Endothelial cell of umbilical vein (primary cell): Measurements from ENCODE around the gene LMAN1L. TPM values are rescaled to one million over a fixed set of nuclear protein-coding genes. Genes with fewer than 3 reads are reported as not detected.
A peak's percentile ranks its signal among the peaks of the same experiment; 100 is the strongest.

Experiments
- BruUV-seq: library from RNA; stranded (reverse); fragments of 400-500 nt; replicated peaks from 2 replicates; lab custom pipeline; 2021; lab: Mats Ljungman, UMichigan
- CTCF ChIA-PET: fragments of 300-600, 350-600 bp; sonication (Branson Sonifier 250); formaldehyde crosslinking; loops from one replicate; lab custom pipeline; 2021; ENCODE audit warnings: antibody characterized with exemption, inconsistent platforms; lab: Charles Lee
- POLR2A ChIA-PET: fragments of 300-600, 350-600 bp; sonication (Branson Sonifier 250); formaldehyde crosslinking; loops from one replicate; lab custom pipeline; 2021; ENCODE audit warnings: antibody characterized with exemption, inconsistent platforms; lab: Charles Lee
- DNase-seq: peaks from one replicate; pipeline ENCODE4 v3.0.0-alpha.2; 2011; ENCODE audit warnings: low read depth, low spot score
- FAIRE-seq: peaks from 2 replicates; lab custom pipeline; 2011; peaks lifted over from hg19 to GRCh38; lab: Jason Lieb, UNC
- H2AFZ ChIP-seq: 2 replicates; pipeline ENCODE4 v1.6.0; 2012; ENCODE audit warnings: low read depth, low read length, control low read depth, inconsistent platforms
- H3K27ac ChIP-seq: 2 replicates; pipeline ENCODE4 v1.5.1; 2011; ENCODE audit warnings: low read depth, mild to moderate bottlenecking, control low read depth, low read length, moderate library complexity; ENCODE audit not compliant: insufficient read depth
- H3K27me3 ChIP-seq, 2 experiments: 2 replicates each; pipeline versions ENCODE4 v1.6.0 to v1.6.1; 2011; ENCODE audit warnings: low read length in 2 of 2, mixed read lengths in 1 of 2; ENCODE audit not compliant: control insufficient read depth in 2 of 2, insufficient read depth in 2 of 2
- H3K36me3 ChIP-seq, 2 experiments: 2 replicates in 1 of 2; 3 replicates in 1 of 2; pipeline ENCODE4 v1.5.1; 2011; ENCODE audit warnings: low read length in 2 of 2, mild to moderate bottlenecking in 1 of 2, moderate library complexity in 1 of 2; ENCODE audit not compliant: control insufficient read depth in 2 of 2, insufficient read depth in 2 of 2; ENCODE audit errors: extremely low read depth in 1 of 2
- H3K4me1 ChIP-seq: 3 replicates; pipeline ENCODE4 v1.5.1; 2011; ENCODE audit warnings: mild to moderate bottlenecking, low read length; ENCODE audit not compliant: control insufficient read depth, insufficient read depth; ENCODE audit errors: extremely low read depth
- H3K4me2 ChIP-seq: 2 replicates; pipeline ENCODE4 v1.6.1; 2011; ENCODE audit warnings: low read length, control low read depth, mixed read lengths; ENCODE audit not compliant: insufficient read depth
- H3K4me3 ChIP-seq, 3 experiments: fragments of 200-600 bp in 1 of 3; sonication (generic), shearing (Covaris generic) in 1 of 3; replicated peaks in 1 of 3; 2 replicates each; pipeline ENCODE4 v1.5.1; 2011 to 2016; ENCODE audit warnings: control low read depth in 3 of 3, low read length in 3 of 3, mild to moderate bottlenecking in 2 of 3, inconsistent platforms in 1 of 3, low read depth in 1 of 3, moderate library complexity in 1 of 3; ENCODE audit not compliant: insufficient read depth in 1 of 3
- H3K79me2 ChIP-seq: 2 replicates; pipeline ENCODE4 v1.6.0; 2012; ENCODE audit warnings: low read length, inconsistent platforms; ENCODE audit not compliant: control insufficient read depth, insufficient read depth
- H3K9ac ChIP-seq: replicated peaks from 2 replicates; pipeline ENCODE3; 2011; ENCODE audit warnings: low read length, control low read depth; ENCODE audit not compliant: insufficient read depth; ENCODE audit errors: extremely low read depth
- H3K9me1 ChIP-seq: replicated peaks from 3 replicates; pipeline ENCODE4 v1.6.0; 2011; ENCODE audit warnings: mild to moderate bottlenecking, low read length; ENCODE audit not compliant: control insufficient read depth, insufficient read depth; ENCODE audit errors: extremely low read depth
- H3K9me3 ChIP-seq: replicated peaks from 2 replicates; pipeline ENCODE4 v1.5.1; 2012; ENCODE audit warnings: low read length, inconsistent platforms; ENCODE audit not compliant: control insufficient read depth, insufficient read depth
- H4K20me1 ChIP-seq: replicated peaks from 2 replicates; pipeline ENCODE3; 2011; ENCODE audit warnings: mild to moderate bottlenecking, low read length; ENCODE audit not compliant: control insufficient read depth, insufficient read depth; ENCODE audit errors: extremely low read depth
- CTCF ChIP-seq, 2 donors: IDR thresholded peaks; 1 replicate in 1 of 2; 2 replicates in 1 of 2; pipeline ENCODE4 v1.5.1; 2011; ENCODE audit warnings: low read length in 2 of 2, mild to moderate bottlenecking in 2 of 2, moderate library complexity in 2 of 2, control low read depth in 1 of 2, inconsistent platforms in 1 of 2, low read depth in 1 of 2; ENCODE audit not compliant: insufficient read depth in 1 of 2; ENCODE audit errors: extremely low read depth in 1 of 2
- EZH2 ChIP-seq: IDR thresholded peaks from 2 replicates; pipeline ENCODE4 v1.6.1; 2012; ENCODE audit warnings: borderline replicate concordance, low read depth, mild to moderate bottlenecking, moderate library complexity, low read length, inconsistent platforms; ENCODE audit not compliant: severe bottlenecking
- FOS ChIP-seq: IDR thresholded peaks from 2 replicates; pipeline ENCODE4 v1.6.1; 2011; ENCODE audit warnings: mild to moderate bottlenecking, low read length, moderate library complexity, borderline replicate concordance; ENCODE audit not compliant: insufficient read depth
- GATA2 ChIP-seq: IDR thresholded peaks from 2 replicates; pipeline ENCODE4 v1.7.0; 2011; ENCODE audit warnings: low read depth, mild to moderate bottlenecking, moderate library complexity, mixed read lengths, low read length; ENCODE audit not compliant: insufficient read length, insufficient read depth
- MAX ChIP-seq: IDR thresholded peaks from 2 replicates; pipeline ENCODE4 v1.6.1; 2011; ENCODE audit not compliant: insufficient read depth, insufficient read length
- MYC ChIP-seq: IDR thresholded peaks from one replicate; pipeline ENCODE4 v1.6.1; 2011; ENCODE audit warnings: mild to moderate bottlenecking, low read depth, low read length
- POLR2A ChIP-seq: IDR thresholded peaks from 2 replicates; pipeline ENCODE4 v1.6.1; 2012; ENCODE audit warnings: low read depth, mild to moderate bottlenecking, control low read depth, low read length
- POLR2AphosphoS5 ChIP-seq: IDR thresholded peaks from 2 replicates; pipeline ENCODE4 v1.6.1; 2012; ENCODE audit warnings: low read depth, mild to moderate bottlenecking, control low read depth, low read length, moderate library complexity; ENCODE audit not compliant: insufficient read depth
- dilution Hi-C: fragments of 300-500 bp; cut with MboI; formaldehyde crosslinking; loops from one replicate; pipeline ENCODE4 v1.15.0; 2019; ENCODE audit warnings: low sequenced_read_pairs; ENCODE audit not compliant: extremely low pct_ligation_motif_present
- intact Hi-C: fragments of 100-400 bp; cut with micrococcal nuclease; formaldehyde crosslinking; loops from one replicate; pipeline ENCODE4 v1.10.0; 2022
- polyA plus RNA-seq, 4 experiments: library from polyadenylated mRNA; depleted of rRNA in 3 of 4; stranded (reverse) in 3 of 4; unstranded in 1 of 4; fragments of >200 nt; gene quantifications; 2 replicates each; pipeline versions ENCODE4 v1.2.1 to v1.2.3, GENCODE V29; 2011 to 2012; ENCODE audit warnings: missing spikeins in 1 of 4
- total RNA-seq: library from RNA; stranded (reverse); gene quantifications from 2 replicates; pipeline ENCODE4 v1.2.3, GENCODE V29; 2021

Gene LMAN1L
- total and polyA plus RNA-seq, 2 donors (not counting 3 experiments of a cell fraction or from before 2014, with no cell fraction given): not detected

GRCh38 chr15:74869726-74870407 is 57.2 kb downstream of the LMAN1L start:
- peaks cover 57% of the 10 kb centered on the region for H3K79me2 ChIP-seq
- H3K36me3 ChIP-seq: no peaks in the 10 kb centered on the region
- no peaks in the 10 kb centered on the region for H3K9me1 ChIP-seq
- no peak overlapping the region for H3K9ac ChIP-seq
- H3K9me3 ChIP-seq: no peaks in the 10 kb centered on the region
- no peaks in the 10 kb centered on the region for H4K20me1 ChIP-seq
- FAIRE-seq (peak; percentile 79), DNase-seq (peak; percentile 43)
- dilution Hi-C loops (no loop called here), intact Hi-C loops (no loop called here)
- H3K4me2 ChIP-seq: peak overlapping the region; percentile 13
- H2AFZ ChIP-seq: no peak overlapping the region
- TF ChIP-seq POLR2AphosphoS5 (peak; percentile 30), EZH2 (no peak)
- peak overlapping the region; percentile 25 for H3K27ac ChIP-seq
- H3K4me3 ChIP-seq: no peak overlapping the region
- ChIA-PET CTCF (interaction anchor here (0.8 to 6.4 kb wide), 10 partner anchors 9 to 99 kb away, joined by 3 to 54 read pairs (median 4); partner anchors contain the start of gene ULK3), POLR2A (no interaction called here)
- no peaks in the 10 kb centered on the region for H3K27me3 ChIP-seq
- H3K4me1 ChIP-seq: peaks cover 45% of the 10 kb centered on the region
- no TSS peak for BruUV-seq

- dilution Hi-C loops (no loop called here), intact Hi-C loops (no loop called here)
- Histone ChIP-seq H3K9me3 (no peaks in the 10 kb centered on the region), H3K27ac (no peak overlapping the region), H3K4me1 (peaks cover 45% of the 10 kb centered on the region), H3K4me3 (no peak overlapping the region), H3K9me1 (no peaks in the 10 kb centered on the region), H3K4me2 (peak overlapping the region; percentile 13), H3K9ac (no peak overlapping the region), H2AFZ (no peak overlapping the region), H3K27me3 (peaks cover 0 to 3% of the 10 kb centered on the region in 2 experiments), H3K36me3 (no peaks in the 10 kb centered on the region), H3K79me2 (peaks cover 54% of the 10 kb centered on the region), H4K20me1 (no peaks in the 10 kb centered on the region)
- ChIA-PET POLR2A (interaction anchor here (0.7 kb wide), 1 partner anchor 29 kb away, joined by 3 read pairs; no protein-coding TSS in a partner anchor), CTCF (interaction anchor here (0.8 to 6.4 kb wide), 10 partner anchors 8 to 99 kb away, joined by 3 to 54 read pairs (median 4); partner anchors contain the start of gene ULK3)
- BruUV-seq: no TSS peak
- DNase-seq (peak; percentile 6), FAIRE-seq (no peak)
- no peak for TF ChIP-seq MAX
- no peak for TF ChIP-seq POLR2AphosphoS5
- no peak for TF ChIP-seq POLR2A
- no peak for TF ChIP-seq MYC
- TF ChIP-seq GATA2: no peak
- TF ChIP-seq FOS: no peak
- no peak for TF ChIP-seq CTCF (IDR thresholded peaks at IDR 0.05; ENCODE audit: extremely low read depth in 1 of 2, insufficient read depth in 1 of 2, low read depth in 1 of 2, low read length in 2 of 2)
- TF ChIP-seq EZH2: no peak
These were observed 58.0 kb downstream of the LMAN1L start for GRCh38 chr15:74870436-74871215.
